ENCODE measurements around the gene DPM3. TPM values are rescaled to one million over a fixed set of nuclear protein-coding genes. Genes with fewer than 3 reads are reported as not detected.

Gene DPM3
- total RNA-seq, 1 experiment from 2014 or later, result 83.7 TPM

GRCh38 chr1:155107309-155108264 lies 32.7 kb downstream of the DPM3 start:
- H2AFZ ChIP-seq, result no peak overlapping the region
- no peak overlapping the region for H3K4me3 ChIP-seq
- ChIA-PET POLR2A (ENCODE audit: unreplicated experiment) (interaction anchor here (0.6 kb wide), 3 partner anchors 18 to 117 kb away, joined by 3 to 10 read pairs (median 8); no protein-coding TSS in a partner anchor), CTCF (no interaction called here)
- H3K27ac ChIP-seq, result no peak overlapping the region
- 0 out of 2 replicates have a peak, but pooled peaks cover 3% of the 10 kb centered on the region for H3F3A ChIP-seq (ENCODE audit: insufficient read depth, low read depth)
- H3K79me2 ChIP-seq (ENCODE audit: low read depth), result no peaks in the 10 kb centered on the region
- no peaks in the 10 kb centered on the region for H3K4me1 ChIP-seq (replicated peaks; ENCODE audit: insufficient read depth)
- no TSS peak for BruUV-seq (replicated peaks)
- H3K27me3 ChIP-seq (ENCODE audit: insufficient read depth, low read depth), result no peaks in the 10 kb centered on the region
- H3K36me3 ChIP-seq (ENCODE audit: low read depth), result no peaks in the 10 kb centered on the region
- TF ChIP-seq EZH2 (IDR thresholded peaks at IDR 0.05; ENCODE audit: low read depth) (no peak), CTCF (conservative IDR thresholded peaks at IDR 0.05) (no peak)
- intact Hi-C loops (cut with micrococcal nuclease; ENCODE audit: unreplicated experiment), result no loop called here
- no peaks in the 10 kb centered on the region for H3K9me3 ChIP-seq (ENCODE audit: insufficient read depth, low read depth)
- no peak for DNase-seq
- no peaks in the 10 kb centered on the region; the same call in 1 of the 2 replicates for H4K20me1 ChIP-seq (ENCODE audit: insufficient read depth)
- H3K4me2 ChIP-seq, result no peak overlapping the region
- H3K9me2 ChIP-seq (ENCODE audit: insufficient read depth), result no peaks in the 10 kb centered on the region

- POLR2A ChIA-PET (ENCODE audit: unreplicated experiment), result interaction anchor here (0.6 kb wide), 1 partner anchor 118 kb away, joined by 10 read pairs; no protein-coding TSS in a partner anchor
- no peaks in the 10 kb centered on the region for H3K9me2 ChIP-seq (ENCODE audit: insufficient read depth)
- TF ChIP-seq EZH2 (IDR thresholded peaks at IDR 0.05; ENCODE audit: low read depth) (no peak), CTCF (conservative IDR thresholded peaks at IDR 0.05) (no peak)
- no peaks in the 10 kb centered on the region for H3K79me2 ChIP-seq (ENCODE audit: low read depth)
- BruUV-seq (replicated peaks), result no TSS peak
- CTCF ChIA-PET, result no interaction called here
- no peaks in the 10 kb centered on the region for H3K4me1 ChIP-seq (replicated peaks; ENCODE audit: insufficient read depth)
- no peak overlapping the region for H3K4me3 ChIP-seq
- no peak overlapping the region for H3K27ac ChIP-seq
- no peaks in the 10 kb centered on the region for H3K9me3 ChIP-seq (ENCODE audit: insufficient read depth, low read depth)
- no peak overlapping the region for H2AFZ ChIP-seq
- 0 out of 2 replicates have a peak, but pooled peaks cover 3% of the 10 kb centered on the region for H3F3A ChIP-seq (ENCODE audit: insufficient read depth, low read depth)
- no peaks in the 10 kb centered on the region; the same call in 1 of the 2 replicates for H4K20me1 ChIP-seq (ENCODE audit: insufficient read depth)
- H3K4me2 ChIP-seq, result no peak overlapping the region
- no peaks in the 10 kb centered on the region for H3K36me3 ChIP-seq (ENCODE audit: low read depth)
- no peaks in the 10 kb centered on the region for H3K27me3 ChIP-seq (ENCODE audit: insufficient read depth, low read depth)
- intact Hi-C loops (cut with micrococcal nuclease; ENCODE audit: unreplicated experiment), result no loop called here
- DNase-seq, result no peak
Observed at GRCh38 chr1:155106862-155107261, 33.5 kb downstream of the DPM3 start.

- H3K79me2 ChIP-seq (ENCODE audit: low read depth), result no peaks in the 10 kb centered on the region
- H3K27me3 ChIP-seq (ENCODE audit: insufficient read depth, low read depth), result no peaks in the 10 kb centered on the region
- no peak overlapping the region for H3K27ac ChIP-seq
- no peak overlapping the region for H2AFZ ChIP-seq
- H3K36me3 ChIP-seq (ENCODE audit: low read depth), result no peaks in the 10 kb centered on the region
- no peak for DNase-seq
- BruUV-seq (replicated peaks), result no TSS peak
- H4K20me1 ChIP-seq (ENCODE audit: insufficient read depth), result no peaks in the 10 kb centered on the region; the same call in 1 of the 2 replicates
- H3K4me1 ChIP-seq (replicated peaks; ENCODE audit: insufficient read depth), result no peaks in the 10 kb centered on the region
- intact Hi-C loops (cut with micrococcal nuclease; ENCODE audit: unreplicated experiment), result no loop called here
- 0 out of 2 replicates have a peak, but pooled peaks cover 4% of the 10 kb centered on the region for H3F3A ChIP-seq (ENCODE audit: insufficient read depth, low read depth)
- H3K9me3 ChIP-seq (ENCODE audit: insufficient read depth, low read depth), result no peaks in the 10 kb centered on the region
- ChIA-PET POLR2A (ENCODE audit: unreplicated experiment) (no interaction called here), CTCF (no interaction called here)
- no peak overlapping the region for H3K4me3 ChIP-seq
- H3K4me2 ChIP-seq, result no peak overlapping the region
- TF ChIP-seq CTCF (conservative IDR thresholded peaks at IDR 0.05) (no peak), EZH2 (IDR thresholded peaks at IDR 0.05; ENCODE audit: low read depth) (no peak)
- H3K9me2 ChIP-seq (ENCODE audit: insufficient read depth), result no peaks in the 10 kb centered on the region
Observed at GRCh38 chr1:155105604-155106011, 34.7 kb downstream of the DPM3 start.
